GM23338 (cell line): Measurements from ENCODE around the gene SLC9A2. TPM values are rescaled to one million over a fixed set of nuclear protein-coding genes. Genes with fewer than 3 reads are reported as not detected.

Source experiments
- ATAC-seq: fragments of 200-7000 bp; cut with Tn5 transposase; 3 replicates; pipeline ENCODE4 v1.9.1; 2020
- DNase-seq: peaks from one replicate; pipeline ENCODE4 v3.0.0-alpha.2; 2015; ENCODE audit warnings: low spot score
- H2AFZ ChIP-seq: fragments of 200-600 bp; sonication (generic); 2 replicates; pipeline ENCODE4 v1.8.0; 2016; ENCODE audit warnings: antibody characterized with exemption, mild to moderate bottlenecking, moderate library complexity
- H3F3A ChIP-seq: fragments of 200-600 bp; sonication (generic); replicated peaks from 2 replicates; pipeline ENCODE4 v1.8.0; 2017; ENCODE audit warnings: antibody characterized with exemption, mixed run types, low read depth
- H3K27ac ChIP-seq: fragments of 200-600 bp; sonication (generic); 2 replicates; pipeline ENCODE4 v1.6.1; 2016; ENCODE audit warnings: low read depth
- H3K27me3 ChIP-seq: fragments of 200-600 bp; sonication (generic); 2 replicates; pipeline ENCODE4 v1.8.0; 2016; ENCODE audit warnings: mild to moderate bottlenecking, mixed run types, moderate library complexity; ENCODE audit not compliant: insufficient read depth
- H3K36me3 ChIP-seq: fragments of 200-600 bp; sonication (generic); 2 replicates; pipeline ENCODE4 v1.8.0; 2016; ENCODE audit warnings: mild to moderate bottlenecking; ENCODE audit not compliant: insufficient read depth
- H3K4me1 ChIP-seq: fragments of 200-600 bp; sonication (generic); 2 replicates; pipeline ENCODE4 v1.8.0; 2016; ENCODE audit warnings: mild to moderate bottlenecking, moderate library complexity; ENCODE audit not compliant: insufficient read depth
- H3K4me2 ChIP-seq: fragments of 200-600 bp; sonication (generic); 2 replicates; pipeline ENCODE4 v1.7.1; 2017; ENCODE audit warnings: mixed run types
- H3K4me3 ChIP-seq: fragments of 200-600 bp; sonication (generic); 2 replicates; pipeline ENCODE4 v1.6.1; 2016; ENCODE audit warnings: mixed run types
- H3K79me2 ChIP-seq: fragments of 200-600 bp; sonication (generic); replicated peaks from 2 replicates; pipeline ENCODE4 v1.8.0; 2017; ENCODE audit warnings: mild to moderate bottlenecking; ENCODE audit not compliant: insufficient read depth
- H3K9me2 ChIP-seq: fragments of 200-600 bp; sonication (generic); 2 replicates; pipeline ENCODE4 v1.8.0; 2017; ENCODE audit not compliant: insufficient read depth
- H4K20me1 ChIP-seq: fragments of 200-600 bp; sonication (generic); replicated peaks from 2 replicates; pipeline ENCODE4 v1.8.0; 2017; ENCODE audit warnings: mild to moderate bottlenecking; ENCODE audit not compliant: insufficient read depth
- H3K27ac Mint-ChIP-seq: 2 replicates; pipeline ENCODE4 v1.8.0; 2020; ENCODE audit warnings: inconsistent platforms, mild to moderate bottlenecking, moderate library complexity, mixed read lengths
- H3K27me3 Mint-ChIP-seq: 3 replicates; pipeline ENCODE4 v1.8.0; 2022; ENCODE audit warnings: low read depth, mild to moderate bottlenecking, moderate library complexity, mixed read lengths, inconsistent platforms; ENCODE audit not compliant: insufficient read depth, poor library complexity
- H3K36me3 Mint-ChIP-seq: 3 replicates; pipeline ENCODE4 v1.8.0; 2021; ENCODE audit warnings: low read depth, mild to moderate bottlenecking, inconsistent platforms, moderate library complexity, mixed read lengths
- H3K4me1 Mint-ChIP-seq: 3 replicates; pipeline ENCODE4 v1.8.0; 2020; ENCODE audit warnings: mild to moderate bottlenecking, inconsistent platforms, mixed read lengths
- H3K4me3 Mint-ChIP-seq: 3 replicates; pipeline ENCODE4 v1.8.0; 2021; ENCODE audit warnings: moderate library complexity, mild to moderate bottlenecking, inconsistent platforms, mixed read lengths
- H3K9me3 Mint-ChIP-seq: 3 replicates; pipeline ENCODE4 v1.8.0; 2020; ENCODE audit warnings: moderate library complexity, mild to moderate bottlenecking, inconsistent platforms, mixed read lengths
- CREB1 ChIP-seq: fragments of 250-450 bp; sonication (Bioruptor Pico); IDR thresholded peaks from 2 replicates; pipeline ENCODE4 v1.5.0; 2020; ENCODE audit warnings: low read depth, mild to moderate bottlenecking, moderate library complexity
- EZH2 ChIP-seq: fragments of 200-600 bp; sonication (generic); IDR thresholded peaks from one replicate; pipeline ENCODE4 v1.8.0; 2017; ENCODE audit warnings: antibody characterized with exemption, mild to moderate bottlenecking, low read depth; ENCODE audit not compliant: unreplicated experiment
- STAT1 ChIP-seq: IDR thresholded peaks from one replicate; pipeline ENCODE4 v1.6.1; 2016; ENCODE audit warnings: antibody characterized with exemption; ENCODE audit not compliant: unreplicated experiment
- ZNF114 ChIP-seq: fragments of 250-450 bp; sonication (Bioruptor Pico); IDR thresholded peaks from 2 replicates; pipeline ENCODE4 v1.5.0; 2020; ENCODE audit warnings: mild to moderate bottlenecking, moderate library complexity
- ZNF331 ChIP-seq: fragments of 250-450 bp; sonication (Bioruptor Pico); IDR thresholded peaks from 2 replicates; pipeline ENCODE4 v1.5.0; 2020; ENCODE audit warnings: low read depth, mild to moderate bottlenecking, moderate library complexity
- polyA plus RNA-seq: library from polyadenylated mRNA; unstranded; fragments of >200 nt; fragmentation: Nextera tagmentation; extraction: Ambion mirVana; gene quantifications from 2 replicates; pipeline ENCODE4 v1.2.1, GENCODE V29; 2016
- total RNA-seq: library from RNA; depleted of rRNA; stranded (reverse); fragments of >200 nt; shearing (Covaris generic); gene quantifications from 2 replicates; pipeline ENCODE4 v1.2.3, GENCODE V29; 2014
- TF ChIP-seq, protein P1 (sequence below): IDR thresholded peaks from 2 replicates; pipeline ENCODE4 v1.6.1; 2016; ENCODE audit warnings: antibody characterized with exemption
- TF ChIP-seq, protein P2 (sequence below), 2 experiments: fragments of 200-600 bp in 1 of 2; sonication (generic) in 1 of 2; conservative IDR thresholded peaks; 2 replicates each; pipeline versions ENCODE4 v1.5.1 to v1.6.1; 2016 to 2017; ENCODE audit warnings: antibody characterized with exemption in 2 of 2, low read depth in 2 of 2, mild to moderate bottlenecking in 2 of 2, moderate library complexity in 1 of 2

SLC9A2 gene
- total and polyA plus RNA-seq, 2 experiments from 2014 or later: 0.03 to 0.24 TPM

DNA sequence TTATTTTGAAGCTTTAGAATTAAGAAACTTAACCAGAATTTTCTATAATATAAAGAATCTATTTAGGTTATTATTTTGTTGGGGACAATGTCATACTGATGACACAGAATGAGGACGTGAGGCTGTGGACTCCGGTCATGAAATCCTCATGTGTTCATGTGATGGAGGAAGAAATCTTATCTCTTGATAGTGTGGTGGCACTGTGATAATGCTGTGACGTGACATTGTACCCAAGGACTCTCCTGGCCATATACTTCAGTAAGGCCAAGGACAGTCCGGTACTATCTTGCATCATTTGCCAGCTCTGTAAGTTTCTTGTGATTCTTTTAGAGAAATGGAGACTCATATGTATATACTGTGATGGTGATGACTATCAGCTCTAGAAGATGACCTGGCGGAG is 59.1 kb downstream of the SLC9A2 start:
- no peak for DNase-seq
- no peaks in the 10 kb centered on the region for H3K9me3 Mint-ChIP-seq
- H3K36me3 Mint-ChIP-seq: no peaks in the 10 kb centered on the region
- Histone ChIP-seq H3K9me2 (no peaks in the 10 kb centered on the region), H3K27ac (no peak overlapping the region), H3K4me1 (no peaks in the 10 kb centered on the region), H3K36me3 (no peaks in the 10 kb centered on the region), H2AFZ (no peak overlapping the region), H3K79me2 (no peaks in the 10 kb centered on the region), H3F3A (no peaks in the 10 kb centered on the region), H4K20me1 (no peaks in the 10 kb centered on the region), H3K4me3 (no peak overlapping the region), H3K27me3 (no peaks in the 10 kb centered on the region), H3K4me2 (no peak overlapping the region)
- H3K27me3 Mint-ChIP-seq: no peaks in the 10 kb centered on the region
- no peaks in the 10 kb centered on the region for H3K4me1 Mint-ChIP-seq
- H3K27ac Mint-ChIP-seq: no peak overlapping the region
- ATAC-seq: no peak
- H3K4me3 Mint-ChIP-seq: no peak overlapping the region
- no peak for TF ChIP-seq STAT1
- TF ChIP-seq, protein P1, sequence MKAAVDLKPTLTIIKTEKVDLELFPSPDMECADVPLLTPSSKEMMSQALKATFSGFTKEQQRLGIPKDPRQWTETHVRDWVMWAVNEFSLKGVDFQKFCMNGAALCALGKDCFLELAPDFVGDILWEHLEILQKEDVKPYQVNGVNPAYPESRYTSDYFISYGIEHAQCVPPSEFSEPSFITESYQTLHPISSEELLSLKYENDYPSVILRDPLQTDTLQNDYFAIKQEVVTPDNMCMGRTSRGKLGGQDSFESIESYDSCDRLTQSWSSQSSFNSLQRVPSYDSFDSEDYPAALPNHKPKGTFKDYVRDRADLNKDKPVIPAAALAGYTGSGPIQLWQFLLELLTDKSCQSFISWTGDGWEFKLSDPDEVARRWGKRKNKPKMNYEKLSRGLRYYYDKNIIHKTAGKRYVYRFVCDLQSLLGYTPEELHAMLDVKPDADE: no peak
- TF ChIP-seq CREB1 (CRISPR knock-in tag): no peak
- no peak for TF ChIP-seq ZNF331

DNA sequence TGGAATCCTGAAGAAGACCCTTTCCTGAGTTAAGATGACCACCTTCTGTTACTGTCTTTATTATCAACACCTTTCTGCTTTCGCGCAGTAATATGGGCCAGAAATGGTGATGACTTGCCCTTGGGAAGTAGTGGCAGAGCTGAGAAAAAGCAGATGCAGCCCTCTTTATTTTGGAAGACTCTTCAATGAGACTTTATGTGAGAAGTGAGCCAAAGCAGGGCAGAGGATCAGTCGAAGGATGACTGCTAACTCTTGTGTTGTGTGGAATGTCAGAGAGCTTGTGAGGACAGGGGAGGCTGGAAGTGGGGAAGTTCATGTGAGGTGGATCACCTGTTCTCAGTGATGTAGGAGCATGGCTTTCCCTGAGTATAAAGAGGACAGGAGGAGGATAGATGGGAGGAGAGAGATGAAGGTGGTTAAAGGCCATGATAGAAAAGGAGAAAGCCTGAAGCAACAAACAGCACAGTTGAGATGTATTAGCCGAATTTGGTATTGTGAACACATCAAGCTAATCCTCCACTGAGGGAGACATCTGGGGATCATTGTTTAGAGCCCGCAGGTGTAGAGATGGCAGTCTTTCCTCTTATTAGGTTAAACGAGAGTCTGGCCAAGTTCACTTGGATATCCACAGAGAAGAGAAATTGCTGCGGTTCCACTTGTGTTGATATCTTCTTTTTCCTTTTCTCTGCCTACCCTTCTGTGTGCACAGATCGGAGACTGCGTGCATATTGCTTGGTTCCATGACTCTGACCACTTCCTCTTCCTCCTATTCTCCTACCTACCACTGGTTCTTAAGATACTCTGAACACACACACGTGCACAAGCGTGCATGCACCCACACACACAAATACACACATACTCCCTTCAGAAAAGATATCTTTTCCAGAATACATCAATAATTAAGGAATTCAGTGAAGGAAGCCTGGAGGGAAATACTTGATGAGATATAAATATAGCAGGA is 67.4 kb downstream of the SLC9A2 start:
- no peaks in the 10 kb centered on the region for H3K9me3 Mint-ChIP-seq
- TF ChIP-seq, protein P2, sequence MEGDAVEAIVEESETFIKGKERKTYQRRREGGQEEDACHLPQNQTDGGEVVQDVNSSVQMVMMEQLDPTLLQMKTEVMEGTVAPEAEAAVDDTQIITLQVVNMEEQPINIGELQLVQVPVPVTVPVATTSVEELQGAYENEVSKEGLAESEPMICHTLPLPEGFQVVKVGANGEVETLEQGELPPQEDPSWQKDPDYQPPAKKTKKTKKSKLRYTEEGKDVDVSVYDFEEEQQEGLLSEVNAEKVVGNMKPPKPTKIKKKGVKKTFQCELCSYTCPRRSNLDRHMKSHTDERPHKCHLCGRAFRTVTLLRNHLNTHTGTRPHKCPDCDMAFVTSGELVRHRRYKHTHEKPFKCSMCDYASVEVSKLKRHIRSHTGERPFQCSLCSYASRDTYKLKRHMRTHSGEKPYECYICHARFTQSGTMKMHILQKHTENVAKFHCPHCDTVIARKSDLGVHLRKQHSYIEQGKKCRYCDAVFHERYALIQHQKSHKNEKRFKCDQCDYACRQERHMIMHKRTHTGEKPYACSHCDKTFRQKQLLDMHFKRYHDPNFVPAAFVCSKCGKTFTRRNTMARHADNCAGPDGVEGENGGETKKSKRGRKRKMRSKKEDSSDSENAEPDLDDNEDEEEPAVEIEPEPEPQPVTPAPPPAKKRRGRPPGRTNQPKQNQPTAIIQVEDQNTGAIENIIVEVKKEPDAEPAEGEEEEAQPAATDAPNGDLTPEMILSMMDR (conservative IDR thresholded peaks at IDR 0.05; ENCODE audit: low read depth in 2 of 2): no peak
- TF ChIP-seq ZNF114 (CRISPR knock-in tag) (no peak), STAT1 (no peak), EZH2 (no peak)
- TF ChIP-seq, protein P1: no peak
- Histone ChIP-seq H3K36me3 (no peaks in the 10 kb centered on the region), H3K4me2 (no peak overlapping the region), H3K9me2 (0 out of 2 replicates have a peak, but pooled peaks cover 11% of the 10 kb centered on the region), H3K27ac (no peak overlapping the region), H4K20me1 (no peaks in the 10 kb centered on the region), H3K27me3 (no peaks in the 10 kb centered on the region), H3F3A (no peaks in the 10 kb centered on the region), H3K79me2 (no peaks in the 10 kb centered on the region), H3K4me1 (no peaks in the 10 kb centered on the region), H3K4me3 (no peak overlapping the region), H2AFZ (no peak overlapping the region; the same call in 1 of the 2 replicates)
- no peaks in the 10 kb centered on the region for H3K27me3 Mint-ChIP-seq
- ATAC-seq (no peak), DNase-seq (no peak)
- H3K36me3 Mint-ChIP-seq: no peaks in the 10 kb centered on the region
- no peaks in the 10 kb centered on the region for H3K4me1 Mint-ChIP-seq
- no peak overlapping the region for H3K27ac Mint-ChIP-seq
- H3K4me3 Mint-ChIP-seq: no peak overlapping the region
